Measurements from ENCODE around the gene SLC5A7.

- TF ChIP-seq GATA3 (IDR thresholded peaks at IDR 0.05; ENCODE audit: low read depth, low read length) (no peak), GATA2 (IDR thresholded peaks at IDR 0.05; ENCODE audit: low read depth, low read length) (no peak)
Measured at GRCh38 chr2:108029496-108029895, 43.2 kb downstream of the SLC5A7 start.
